NB4 (cell line): ENCODE results near the gene RAB3C.

Experiments used
- DNase-seq: peaks from one replicate; pipeline ENCODE4 v3.0.0; 2010; ENCODE audit warnings: low read depth
- H3K4me3 ChIP-seq: one replicate; pipeline ENCODE4 v1.5.1; 2011; ENCODE audit warnings: mild to moderate bottlenecking, low read depth, low read length, moderate library complexity
- MYC ChIP-seq: IDR thresholded peaks from 2 replicates; pipeline ENCODE4 v1.6.1; 2011; ENCODE audit warnings: low read depth, low read length
- POLR2A ChIP-seq: IDR thresholded peaks from 2 replicates; pipeline ENCODE4 v1.6.1; 2011; ENCODE audit warnings: mild to moderate bottlenecking; ENCODE audit not compliant: insufficient read length; ENCODE audit errors: extremely low read depth
- TF ChIP-seq, protein P1 (sequence below): IDR thresholded peaks from 2 replicates; pipeline ENCODE4 v1.6.1; 2011; ENCODE audit warnings: low read depth, low read length
- TF ChIP-seq, protein P2 (sequence below): IDR thresholded peaks from one replicate; pipeline ENCODE4 v1.5.1; 2012; ENCODE audit warnings: low read depth, low read length

RAB3C gene

DNA sequence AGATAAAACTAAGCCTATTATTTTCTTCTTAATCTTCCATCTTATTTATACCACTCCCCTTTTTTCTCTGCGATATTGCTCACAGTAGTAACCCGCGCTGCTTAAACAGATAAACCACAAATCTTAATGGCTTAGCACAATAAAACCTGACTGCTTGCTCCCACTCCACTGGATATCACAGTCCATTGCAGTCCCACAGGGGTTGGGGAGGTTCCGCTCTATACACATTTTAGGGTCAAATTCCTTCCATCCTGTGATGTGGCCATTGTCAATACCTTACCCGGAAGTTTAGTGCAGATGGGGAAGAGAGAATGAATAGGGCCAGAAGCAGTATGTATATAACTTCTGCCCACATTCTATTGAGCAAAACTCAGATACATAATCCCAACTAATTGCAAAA lies 193.7 kb downstream of the RAB3C start:
- TF ChIP-seq POLR2A (no peak), MYC (no peak)
- TF ChIP-seq, protein P1, sequence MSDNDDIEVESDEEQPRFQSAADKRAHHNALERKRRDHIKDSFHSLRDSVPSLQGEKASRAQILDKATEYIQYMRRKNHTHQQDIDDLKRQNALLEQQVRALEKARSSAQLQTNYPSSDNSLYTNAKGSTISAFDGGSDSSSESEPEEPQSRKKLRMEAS = no peak
- TF ChIP-seq, protein P2, sequence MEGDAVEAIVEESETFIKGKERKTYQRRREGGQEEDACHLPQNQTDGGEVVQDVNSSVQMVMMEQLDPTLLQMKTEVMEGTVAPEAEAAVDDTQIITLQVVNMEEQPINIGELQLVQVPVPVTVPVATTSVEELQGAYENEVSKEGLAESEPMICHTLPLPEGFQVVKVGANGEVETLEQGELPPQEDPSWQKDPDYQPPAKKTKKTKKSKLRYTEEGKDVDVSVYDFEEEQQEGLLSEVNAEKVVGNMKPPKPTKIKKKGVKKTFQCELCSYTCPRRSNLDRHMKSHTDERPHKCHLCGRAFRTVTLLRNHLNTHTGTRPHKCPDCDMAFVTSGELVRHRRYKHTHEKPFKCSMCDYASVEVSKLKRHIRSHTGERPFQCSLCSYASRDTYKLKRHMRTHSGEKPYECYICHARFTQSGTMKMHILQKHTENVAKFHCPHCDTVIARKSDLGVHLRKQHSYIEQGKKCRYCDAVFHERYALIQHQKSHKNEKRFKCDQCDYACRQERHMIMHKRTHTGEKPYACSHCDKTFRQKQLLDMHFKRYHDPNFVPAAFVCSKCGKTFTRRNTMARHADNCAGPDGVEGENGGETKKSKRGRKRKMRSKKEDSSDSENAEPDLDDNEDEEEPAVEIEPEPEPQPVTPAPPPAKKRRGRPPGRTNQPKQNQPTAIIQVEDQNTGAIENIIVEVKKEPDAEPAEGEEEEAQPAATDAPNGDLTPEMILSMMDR = no peak
- no peak overlapping the region for H3K4me3 ChIP-seq
- no peak for DNase-seq

DNA sequence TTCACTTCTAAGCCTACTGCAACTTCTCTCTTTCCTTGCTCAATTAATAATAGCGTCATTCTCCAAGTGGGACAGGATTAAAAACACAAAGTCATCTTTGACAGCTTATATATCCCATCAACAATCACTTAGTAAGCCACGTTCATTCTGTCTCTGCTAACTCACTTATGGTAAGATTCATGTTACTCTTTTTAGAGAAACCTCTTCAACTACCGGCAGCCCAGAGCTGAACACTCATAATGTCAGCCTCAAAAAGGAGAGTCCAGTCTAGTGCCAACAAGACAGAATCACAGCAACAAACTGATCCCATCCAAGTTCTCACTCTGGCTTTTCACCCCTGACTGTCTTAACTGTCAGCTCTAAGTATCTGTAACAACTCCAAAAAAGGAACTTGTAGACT lies 196.0 kb downstream of the RAB3C start:
- H3K4me3 ChIP-seq = no peak overlapping the region
- TF ChIP-seq POLR2A = no peak
- DNase-seq = no peak

DNA sequence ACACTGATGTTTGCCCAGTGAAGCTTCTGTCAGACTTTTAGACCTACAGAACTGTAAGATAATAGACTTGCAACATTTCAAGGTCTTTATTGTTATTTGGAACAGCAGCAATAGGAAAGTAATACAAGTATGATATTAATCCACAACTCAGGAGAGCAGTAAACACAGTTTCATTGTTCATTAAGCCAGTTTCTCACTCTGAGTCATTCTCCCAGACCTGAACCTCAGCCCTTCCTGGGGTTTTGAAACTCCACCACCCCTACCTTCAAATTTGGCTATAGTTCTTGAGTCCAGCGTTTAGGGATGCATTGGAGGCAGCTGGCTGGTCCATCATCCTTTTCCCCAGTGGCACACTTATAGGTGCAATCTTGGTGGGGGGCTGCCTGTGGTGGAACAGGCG lies 203.2 kb downstream of the RAB3C start:
- no peak overlapping the region for H3K4me3 ChIP-seq
- TF ChIP-seq, protein P1 = no peak
- TF ChIP-seq, protein P2 = no peak
- TF ChIP-seq MYC = no peak
- TF ChIP-seq POLR2A = no peak
- DNase-seq = peak; percentile 14

DNA sequence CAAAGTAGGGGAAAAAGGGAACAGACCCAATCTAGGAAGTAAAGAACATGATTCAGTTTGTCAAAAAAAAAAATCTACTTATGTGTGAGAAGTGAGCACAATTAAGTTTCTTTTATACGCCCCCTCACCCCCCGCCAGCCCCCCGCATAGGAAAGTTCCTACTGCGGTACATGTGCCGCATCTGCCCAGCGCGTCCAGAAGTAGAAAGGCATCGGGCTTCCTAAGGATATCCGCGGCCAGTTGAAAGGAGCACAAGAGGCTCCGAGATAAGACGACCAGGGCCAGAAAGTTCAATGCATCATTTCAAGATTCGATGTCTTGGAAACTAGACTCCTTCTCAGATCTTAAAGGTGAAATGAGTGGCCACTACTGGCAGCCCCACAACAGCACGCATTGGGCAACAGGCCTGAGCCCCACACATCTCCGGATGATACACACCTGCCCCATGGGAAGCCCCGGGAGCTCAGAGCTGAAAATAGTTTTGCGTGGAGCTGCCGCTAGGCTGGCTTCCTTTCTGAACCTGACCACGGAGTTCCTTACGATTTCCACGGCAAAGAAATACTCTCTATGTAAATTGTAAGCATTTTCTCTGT lies 203.9 kb downstream of the RAB3C start:
- peak overlapping the region; percentile 12 for H3K4me3 ChIP-seq
- TF ChIP-seq, protein P2 = no peak
- no peak for TF ChIP-seq POLR2A
- peak; percentile 39 for DNase-seq

DNA sequence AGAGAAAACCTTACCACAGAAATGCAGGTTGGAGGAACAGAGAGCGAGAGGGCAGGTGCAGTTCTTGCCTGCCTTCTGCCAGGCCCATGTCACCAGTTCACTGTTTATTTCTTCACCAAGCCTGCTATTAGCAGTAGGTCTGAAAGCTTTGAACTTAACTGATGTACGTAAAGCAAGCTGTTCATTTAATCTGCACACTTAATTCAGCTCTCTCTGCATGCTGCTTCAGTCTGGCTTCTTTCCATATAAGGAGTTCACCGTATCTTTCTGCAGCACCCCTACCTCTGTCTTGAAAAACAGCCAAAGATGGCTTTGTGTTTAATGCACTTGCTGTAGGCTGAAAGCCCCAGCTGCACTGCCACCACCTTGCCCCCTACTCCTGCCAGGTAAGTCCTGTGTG lies 205.1 kb downstream of the RAB3C start:
- H3K4me3 ChIP-seq = no peak overlapping the region
- no peak for DNase-seq

DNA sequence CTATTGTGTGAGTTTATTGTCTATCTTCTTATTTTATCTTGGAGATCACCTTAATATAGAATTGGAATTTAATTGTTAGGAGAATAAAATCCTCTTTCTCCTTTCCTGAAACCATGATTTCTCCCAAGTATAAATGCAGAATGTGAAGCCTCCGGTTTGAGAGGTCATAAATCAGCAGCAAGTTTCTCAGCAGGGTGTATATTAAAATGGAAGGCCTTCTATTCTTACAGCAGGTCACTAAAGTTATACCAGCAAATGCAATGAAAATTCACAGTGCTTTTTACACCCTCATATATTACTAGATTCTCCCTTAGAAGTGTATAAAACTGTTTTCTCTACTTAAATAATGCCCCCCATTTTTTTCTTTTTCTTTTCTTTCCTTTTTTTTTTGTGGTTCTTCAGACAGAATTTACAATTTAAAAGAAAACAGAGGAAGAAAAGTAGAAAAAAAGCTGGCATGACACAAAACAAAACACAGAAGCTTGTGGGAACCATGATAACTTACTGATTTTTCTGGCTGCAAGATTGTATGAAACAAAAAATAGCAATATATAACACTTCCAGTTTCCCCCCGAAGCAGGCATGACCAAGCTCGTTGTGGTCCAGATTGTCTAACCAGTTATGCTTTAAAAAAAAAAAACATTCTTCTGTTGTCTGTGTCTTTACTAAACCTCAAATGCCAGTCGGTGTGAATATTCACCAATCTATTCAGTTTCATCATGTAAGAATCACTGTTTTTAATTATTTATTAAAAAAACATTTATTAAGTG lies 211.2 kb downstream of the RAB3C start:
- no peak overlapping the region for H3K4me3 ChIP-seq
- TF ChIP-seq, protein P2 = no peak
- no peak for TF ChIP-seq MYC
- TF ChIP-seq POLR2A = no peak
- TF ChIP-seq, protein P1 = no peak
- DNase-seq = no peak

More for the DNA sequence above, 205.1 kb downstream of the RAB3C start:
- TF ChIP-seq, protein P2 = no peak
- no peak for TF ChIP-seq MYC
